ENCODE results near the gene NR1I2. TPM values are rescaled to one million over a fixed set of nuclear protein-coding genes. Genes with fewer than 3 reads are reported as not detected.

Gene NR1I2
- total and polyA plus RNA-seq, 12 donors, result 0.14 to 0.91 (median 0.37) TPM; not detected in 2

GRCh38 chr3:119796785-119797184 is 14.9 kb downstream of the NR1I2 start:
- Histone ChIP-seq H3K9me3 (replicated peaks in 1 of 3) (no peaks in the 10 kb centered on the region), H3K27me3 (no peaks in the 10 kb centered on the region), H3K27ac (no peak overlapping the region), H3K4me1 (replicated peaks in 1 of 2) (peaks cover 7 to 8% of the 10 kb centered on the region in 2 donors), H3K36me3 (replicated peaks in 1 of 2) (no peaks in the 10 kb centered on the region), H3K4me3 (no peak overlapping the region)
- no peak for DNase-seq
- TF ChIP-seq POLR2A (IDR thresholded peaks at IDR 0.05), result no peak
- TF ChIP-seq CTCF (IDR thresholded peaks at IDR 0.05), result no peak
- WGBS, 4 donors, result 68 to 100% (median 82%) methylated on average over 2 of the region's 2 CpGs
- intact Hi-C loops (cut with DNase I), result no loop called here

GRCh38 chr3:119800844-119801243 is 18.9 kb downstream of the NR1I2 start:
- WGBS, 4 donors, result 76 to 86% (median 80%) methylated on average over 4 of the region's 4 CpGs
- H3K36me3 ChIP-seq (replicated peaks in 1 of 2), result no peaks in the 10 kb centered on the region
- H3K4me1 ChIP-seq (replicated peaks in 1 of 2), result no peaks in the 10 kb centered on the region
- no peak for DNase-seq
- no peaks in the 10 kb centered on the region for H3K9me3 ChIP-seq (replicated peaks in 1 of 3)
- no peaks in the 10 kb centered on the region for H3K27me3 ChIP-seq
- TF ChIP-seq CTCF (IDR thresholded peaks at IDR 0.05), result no peak
- TF ChIP-seq POLR2A (IDR thresholded peaks at IDR 0.05), result no peak
- H3K4me3 ChIP-seq, result no peak overlapping the region
- intact Hi-C loops (cut with DNase I), result no loop called here
- H3K27ac ChIP-seq, result no peak overlapping the region

GRCh38 chr3:119808244-119808643 is 26.3 kb downstream of the NR1I2 start:
- Histone ChIP-seq H3K27me3 (no peaks in the 10 kb centered on the region), H3K36me3 (replicated peaks in 1 of 2) (no peaks in the 10 kb centered on the region), H3K4me1 (replicated peaks in 1 of 2) (peaks cover 6% of the 10 kb centered on the region in 2 donors), H3K9me3 (replicated peaks in 1 of 3) (no peaks in the 10 kb centered on the region), H3K4me3 (no peak overlapping the region), H3K27ac (no peak overlapping the region)
- TF ChIP-seq CTCF (IDR thresholded peaks at IDR 0.05) (no peak), POLR2A (IDR thresholded peaks at IDR 0.05) (no peak)
- WGBS, 4 donors, result 97 to 100% (median 99%) methylated on average over 2 to 4 of the region's 4 CpGs
- intact Hi-C loops (cut with DNase I), result no loop called here
- DNase-seq, result no peak

GRCh38 chr3:119808843-119809242 is 26.9 kb downstream of the NR1I2 start:
- Histone ChIP-seq H3K9me3 (replicated peaks in 1 of 3) (no peaks in the 10 kb centered on the region), H3K4me1 (replicated peaks in 1 of 2) (peaks cover 6% of the 10 kb centered on the region in 2 donors), H3K4me3 (no peak overlapping the region), H3K36me3 (replicated peaks in 1 of 2) (no peaks in the 10 kb centered on the region), H3K27me3 (no peaks in the 10 kb centered on the region), H3K27ac (no peak overlapping the region)
- no peak for DNase-seq
- intact Hi-C loops (cut with DNase I), result no loop called here
- TF ChIP-seq POLR2A (IDR thresholded peaks at IDR 0.05) (no peak), CTCF (IDR thresholded peaks at IDR 0.05) (no peak)
- WGBS, 4 donors, result 88 to 93% (median 92%) methylated on average over 4 to 6 of the region's 6 CpGs

Measured in adrenal gland (tissue), 12 donors.